Ureter (tissue), 1 donor: Measurements from ENCODE around the gene GPR21. TPM values are rescaled to one million over a fixed set of nuclear protein-coding genes. Genes with fewer than 3 reads are reported as not detected.

ENCODE experiments used
- DNase-seq: peaks from one replicate; pipeline ENCODE4 v3.0.0-alpha.2; 2020; ENCODE audit warnings: low spot score
- total RNA-seq: library from RNA; stranded (reverse); gene quantifications from one replicate; pipeline ENCODE4 v1.2.4, GENCODE V29; 2023
- donor health status: DM: yes; HTN: yes; CAD: no.

GPR21 gene
- total RNA-seq, 1 donor from 2014 or later = 7.8 TPM

DNA sequence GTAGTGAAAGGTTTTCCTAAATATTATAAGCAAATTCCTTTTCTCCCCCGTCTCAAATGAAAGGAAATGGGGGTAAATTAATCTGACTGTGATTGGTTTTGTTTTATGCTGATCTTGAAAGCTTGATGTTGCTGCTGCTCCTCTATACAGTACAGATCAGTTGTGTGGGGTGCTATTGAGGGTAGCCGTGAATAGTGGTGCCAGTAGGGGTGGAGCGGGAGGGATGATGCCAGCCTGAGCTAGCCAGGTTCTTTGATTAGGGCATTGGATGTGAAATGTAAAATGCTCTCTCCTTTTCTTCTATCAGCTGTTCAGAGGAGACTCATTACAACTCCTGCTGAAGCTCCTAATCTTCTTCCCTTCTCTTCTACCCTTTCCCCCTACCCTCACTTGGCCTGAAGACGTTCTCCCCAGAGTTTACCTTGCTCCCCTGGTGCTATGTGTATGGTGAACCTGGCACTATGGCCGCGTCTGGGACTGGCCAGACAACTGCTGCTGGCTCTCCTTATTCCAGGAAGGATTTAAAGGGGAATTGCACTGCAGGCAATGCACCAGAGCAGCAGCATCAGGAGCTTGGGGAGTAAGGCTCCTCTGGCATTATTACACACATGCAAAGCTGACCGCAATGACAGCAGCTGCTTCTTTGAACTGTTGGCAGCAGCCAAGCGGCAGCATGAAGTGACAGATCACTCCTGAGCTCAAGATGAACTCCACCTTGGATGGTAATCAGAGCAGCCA lies 566 bp downstream of the GPR21 start:
- DNase-seq = no peak

DNA sequence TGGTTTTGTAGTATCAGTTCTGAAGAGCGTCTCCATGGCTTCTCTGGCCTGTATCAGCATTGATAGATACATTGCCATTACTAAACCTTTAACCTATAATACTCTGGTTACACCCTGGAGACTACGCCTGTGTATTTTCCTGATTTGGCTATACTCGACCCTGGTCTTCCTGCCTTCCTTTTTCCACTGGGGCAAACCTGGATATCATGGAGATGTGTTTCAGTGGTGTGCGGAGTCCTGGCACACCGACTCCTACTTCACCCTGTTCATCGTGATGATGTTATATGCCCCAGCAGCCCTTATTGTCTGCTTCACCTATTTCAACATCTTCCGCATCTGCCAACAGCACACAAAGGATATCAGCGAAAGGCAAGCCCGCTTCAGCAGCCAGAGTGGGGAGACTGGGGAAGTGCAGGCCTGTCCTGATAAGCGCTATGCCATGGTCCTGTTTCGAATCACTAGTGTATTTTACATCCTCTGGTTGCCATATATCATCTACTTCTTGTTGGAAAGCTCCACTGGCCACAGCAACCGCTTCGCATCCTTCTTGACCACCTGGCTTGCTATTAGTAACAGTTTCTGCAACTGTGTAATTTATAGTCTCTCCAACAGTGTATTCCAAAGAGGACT lies 1.5 kb downstream of the GPR21 start:
- no peak for DNase-seq

DNA sequence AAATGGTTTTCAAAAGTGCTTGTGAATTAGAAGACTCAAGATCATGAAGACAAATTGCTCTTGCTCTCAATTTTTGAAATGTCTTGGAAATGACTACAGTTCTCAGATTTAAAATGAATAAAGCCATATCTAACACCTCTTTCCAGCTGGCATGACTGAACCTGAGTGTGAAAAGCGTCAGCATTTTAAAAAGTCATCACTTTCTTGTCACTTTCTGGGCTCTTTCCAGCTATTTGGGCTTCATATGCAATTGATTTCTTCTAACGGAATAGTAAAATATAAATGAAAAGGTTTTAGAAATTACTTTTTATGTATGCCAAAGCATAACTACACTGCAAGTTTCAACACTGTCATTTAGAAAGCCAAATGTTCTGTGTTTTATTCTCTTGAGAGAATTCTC lies 2.3 kb downstream of the GPR21 start:
- DNase-seq = no peak

DNA sequence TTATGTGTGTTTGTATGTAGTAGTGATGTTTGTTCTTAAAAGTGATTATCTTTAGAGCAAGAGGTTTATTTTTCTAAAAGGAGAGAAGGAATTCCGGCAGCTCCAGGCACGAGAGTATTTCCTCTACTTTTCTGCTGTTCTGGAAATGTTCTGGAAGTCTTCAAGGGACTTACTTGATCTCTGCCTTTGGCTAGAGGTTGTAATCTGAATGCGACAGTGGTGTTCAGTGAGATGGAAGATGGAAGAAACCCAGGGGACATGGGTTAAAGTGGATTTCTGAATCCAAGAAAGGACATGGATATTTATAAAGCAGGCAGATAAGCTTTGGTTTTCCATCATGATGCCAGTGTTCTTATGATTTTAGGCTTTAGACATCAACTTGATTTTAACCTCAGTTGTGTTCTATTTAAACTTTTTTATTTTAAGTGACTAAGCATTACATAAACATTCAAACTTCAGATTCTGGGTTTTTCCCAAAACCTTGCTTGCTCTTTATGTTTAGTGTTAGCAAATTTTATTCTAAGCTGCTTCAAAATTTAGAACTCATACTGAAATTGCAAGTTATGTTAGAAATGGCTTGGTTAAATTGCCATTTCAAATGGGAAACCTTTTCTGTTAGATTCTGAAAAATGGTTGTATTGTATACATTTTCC lies 3.6 kb downstream of the GPR21 start:
- no peak for DNase-seq

DNA sequence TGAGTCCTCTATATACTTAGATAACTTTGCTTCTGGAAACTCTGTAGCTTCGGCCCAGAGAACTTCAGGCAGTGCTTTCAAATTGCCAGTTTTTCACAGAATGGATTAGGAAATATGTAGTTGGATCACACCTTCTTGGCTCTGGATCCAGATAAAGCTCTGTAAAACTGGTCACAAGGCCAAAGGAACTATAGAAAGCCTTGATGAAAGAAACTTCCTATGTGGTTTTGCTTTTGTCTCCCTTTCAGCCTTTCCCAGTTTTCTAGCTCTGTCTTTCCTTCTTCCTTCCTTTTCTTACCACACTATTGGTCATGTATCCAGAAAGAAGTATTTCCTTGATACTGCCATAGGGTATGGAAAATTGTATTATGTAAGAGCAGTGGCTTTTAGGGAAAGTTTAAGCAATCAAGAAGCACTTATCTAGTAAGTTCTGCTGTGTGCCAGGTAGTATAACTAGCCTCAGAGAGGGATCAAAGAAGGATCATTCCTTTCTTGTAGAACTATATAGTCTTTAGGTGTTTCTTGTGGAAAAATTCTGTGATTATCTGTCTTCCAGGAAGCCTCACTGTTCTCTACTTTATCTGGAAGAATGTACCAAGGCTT lies 6.3 kb downstream of the GPR21 start:
- DNase-seq = no peak

DNA sequence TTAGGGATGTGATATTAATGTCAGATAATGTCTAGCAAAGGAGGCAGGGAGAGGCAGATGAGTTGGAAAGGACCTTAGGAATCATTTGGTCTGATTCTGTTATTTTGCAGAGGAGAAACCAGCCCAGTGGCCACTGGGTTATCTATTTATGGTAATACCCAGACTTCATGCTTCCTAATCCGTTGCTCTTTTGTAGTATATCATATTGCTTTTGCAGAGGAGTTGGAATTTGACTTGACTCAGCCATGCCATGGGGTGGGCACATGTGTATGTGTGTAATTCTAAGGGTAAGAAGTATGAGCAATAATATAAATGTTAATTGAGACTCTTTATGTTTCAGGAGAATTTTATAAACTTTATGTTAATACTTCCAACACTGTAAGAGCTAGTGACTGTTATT lies 7.3 kb downstream of the GPR21 start:
- DNase-seq = no peak

DNA sequence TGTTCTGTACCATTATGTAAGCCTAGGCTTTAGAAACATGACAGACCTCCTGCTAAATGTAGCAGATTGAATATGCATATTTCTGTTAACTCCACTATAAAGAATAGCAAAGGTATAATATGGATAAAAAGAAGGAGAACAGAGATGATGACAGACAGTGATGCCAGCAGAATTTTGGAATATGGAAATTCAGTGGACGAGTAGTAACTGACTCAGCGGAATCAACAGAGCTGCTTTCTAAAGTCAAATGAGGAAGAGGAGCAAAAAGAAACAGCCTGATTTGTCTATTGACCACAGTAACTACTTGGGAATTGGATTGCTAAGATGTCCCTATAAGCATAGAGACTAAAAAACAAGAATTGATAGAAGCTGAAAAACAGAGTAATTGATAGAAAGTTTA lies 8.0 kb downstream of the GPR21 start:
- no peak for DNase-seq

DNA sequence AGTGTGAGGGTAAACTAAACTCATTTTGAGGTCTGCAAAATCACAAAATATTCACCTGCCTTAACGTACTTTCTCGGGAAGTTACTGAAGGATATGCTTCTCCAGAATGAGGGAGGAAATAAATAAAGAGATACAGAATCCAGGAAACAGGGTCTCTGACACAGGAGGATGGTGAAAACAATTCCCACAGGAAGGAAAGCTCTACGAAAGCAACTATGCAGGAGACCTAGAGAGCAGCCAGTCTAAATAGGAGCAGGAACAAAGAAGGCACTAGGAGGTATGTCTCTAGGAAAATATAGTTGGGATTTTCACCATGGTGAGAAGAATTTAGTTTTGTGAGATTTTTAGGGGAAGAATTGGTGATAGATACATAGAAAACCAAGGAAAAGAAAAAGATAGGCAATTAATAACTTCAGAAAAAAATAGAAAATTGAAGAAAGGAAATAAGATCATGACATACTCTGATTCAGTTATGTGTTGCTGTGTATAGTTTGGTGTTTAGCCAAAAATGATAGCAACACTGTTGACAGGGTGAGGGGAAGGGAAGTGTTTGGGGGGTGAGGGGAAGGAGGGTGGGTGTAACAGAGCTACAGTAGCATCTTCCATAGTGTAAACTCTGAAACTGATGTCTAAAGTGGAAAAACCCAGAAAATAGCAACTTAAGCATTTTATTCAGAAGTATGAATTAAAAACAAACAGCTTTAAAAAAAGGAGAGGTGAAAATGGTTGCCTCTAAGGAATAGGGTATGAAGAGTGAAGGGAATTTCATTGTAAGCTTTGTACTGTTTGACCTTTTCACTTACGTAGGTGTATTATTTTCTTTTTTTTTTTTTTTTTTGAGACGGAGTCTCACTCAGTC lies 9.8 kb downstream of the GPR21 start:
- DNase-seq = no peak

DNA sequence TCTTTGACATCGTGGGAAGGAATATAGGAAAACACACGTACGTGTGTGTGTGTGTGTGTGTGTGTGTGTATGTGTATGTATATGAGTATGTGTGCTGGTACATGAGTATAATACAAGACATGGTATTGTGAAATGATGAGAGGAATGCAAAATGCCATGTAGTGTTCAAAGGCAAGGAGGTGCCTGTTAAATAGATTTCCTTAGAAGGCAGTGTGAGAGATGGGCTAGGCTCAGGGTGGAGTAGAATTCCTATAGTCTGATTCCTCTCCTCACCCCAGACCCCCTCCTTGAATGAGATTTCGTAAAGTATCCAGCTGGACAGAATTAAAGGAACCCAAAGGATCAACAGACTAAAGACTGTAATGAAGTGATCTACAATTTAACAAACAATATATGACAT lies 11.1 kb downstream of the GPR21 start:
- DNase-seq = no peak

DNA sequence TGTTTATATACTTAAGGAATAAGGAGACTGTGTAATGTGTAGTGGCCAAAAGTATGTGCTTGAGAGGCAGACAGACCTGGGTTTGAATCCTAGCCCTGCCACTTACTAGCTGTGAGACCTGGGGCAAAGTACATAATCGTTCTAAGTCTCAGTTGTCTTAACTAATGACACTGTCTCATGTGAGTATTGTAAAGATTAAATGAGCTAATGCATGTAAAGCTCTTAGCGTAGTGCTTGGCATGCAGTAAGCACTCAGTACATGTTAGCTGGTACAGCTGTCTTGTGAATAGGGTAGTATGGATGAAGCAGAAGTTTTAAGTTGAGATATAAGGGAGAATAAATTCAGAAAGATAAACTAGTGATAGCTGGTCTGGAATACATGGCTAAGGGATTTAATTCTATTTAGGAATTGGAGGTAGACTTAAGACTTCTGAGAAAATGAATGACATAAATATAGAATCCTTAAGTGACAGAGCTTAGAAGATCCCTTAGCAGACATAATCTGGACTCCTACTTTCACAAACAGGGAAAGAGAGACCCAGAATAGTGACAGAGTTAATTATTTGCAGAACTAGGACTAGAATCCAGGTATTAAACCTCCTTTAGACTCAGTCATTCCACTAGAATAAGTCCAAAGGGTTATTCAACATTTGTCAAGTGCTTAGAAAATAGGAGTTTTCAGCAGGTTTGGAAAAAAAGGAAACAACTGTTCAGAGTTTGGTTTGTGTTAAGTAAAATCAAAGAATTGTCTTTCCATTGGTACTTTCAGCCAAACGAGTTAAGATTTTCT lies 13.1 kb downstream of the GPR21 start:
- no peak for DNase-seq

DNA sequence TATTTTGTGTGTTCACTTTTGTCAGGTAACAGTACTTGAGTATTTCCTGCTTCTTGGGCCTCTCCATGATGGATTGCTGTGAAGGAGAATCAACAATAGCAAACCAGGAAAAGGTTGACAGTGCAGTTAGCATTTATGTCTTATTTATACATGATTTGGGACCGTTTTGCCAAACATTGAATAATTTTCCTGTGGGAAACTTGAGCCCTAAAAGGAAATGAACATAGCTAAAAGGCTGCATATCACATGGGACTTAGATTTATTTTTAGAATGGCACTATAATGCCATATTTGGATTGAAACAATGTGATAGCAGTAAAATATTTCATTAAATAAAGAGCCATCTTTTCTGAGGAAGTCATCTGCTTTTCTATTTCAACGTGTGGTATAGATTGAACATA lies 15.3 kb downstream of the GPR21 start:
- DNase-seq = no peak

DNA sequence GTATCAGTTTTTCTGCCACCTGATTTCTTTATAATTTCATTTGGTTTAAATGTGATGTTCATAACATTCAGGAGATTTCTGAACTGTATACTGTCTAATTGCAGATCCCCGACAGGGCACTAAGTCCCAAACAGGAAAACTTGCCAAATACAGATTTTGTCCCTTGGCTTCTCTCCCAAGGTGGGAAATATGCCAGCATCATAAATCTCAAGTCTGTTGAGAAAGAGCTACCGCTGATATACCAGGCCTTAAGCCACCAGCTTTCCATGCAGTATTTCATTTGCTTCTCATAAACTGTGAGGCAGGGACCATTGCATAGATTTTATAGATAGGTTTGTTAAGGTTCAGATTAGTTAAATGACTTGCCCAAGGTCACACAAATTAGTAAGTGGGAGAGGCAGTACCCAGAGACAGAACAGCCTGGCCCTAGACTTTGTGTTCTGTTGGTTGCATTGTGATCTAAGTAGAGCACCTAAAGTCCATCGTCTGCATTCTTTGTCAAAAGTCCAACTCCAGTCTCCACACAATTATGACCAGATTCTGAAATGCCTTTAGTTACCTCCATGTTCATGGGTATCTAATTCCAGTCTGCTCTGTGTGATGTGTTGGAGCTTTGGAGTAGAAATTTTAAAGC lies 16.2 kb downstream of the GPR21 start:
- DNase-seq = peak; percentile 62

DNA sequence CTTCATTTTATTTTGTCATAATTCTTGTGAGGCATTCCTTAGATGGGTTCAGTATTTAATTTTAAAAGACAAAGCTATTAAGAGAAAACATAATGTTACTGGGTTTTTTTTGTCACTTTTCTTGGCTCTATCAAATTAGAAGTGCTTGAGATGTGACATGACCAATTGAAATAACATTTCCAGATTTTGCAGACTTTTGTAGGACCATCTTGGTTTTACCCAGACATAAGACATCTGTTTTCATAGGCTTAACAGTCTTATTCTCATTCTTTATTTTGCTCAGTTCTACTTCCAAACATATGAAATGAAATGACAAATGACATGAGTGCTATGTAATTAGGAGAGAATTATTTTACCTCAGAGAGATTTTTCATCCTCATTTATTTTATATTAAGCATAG lies 19.6 kb downstream of the GPR21 start:
- DNase-seq = no peak

DNA sequence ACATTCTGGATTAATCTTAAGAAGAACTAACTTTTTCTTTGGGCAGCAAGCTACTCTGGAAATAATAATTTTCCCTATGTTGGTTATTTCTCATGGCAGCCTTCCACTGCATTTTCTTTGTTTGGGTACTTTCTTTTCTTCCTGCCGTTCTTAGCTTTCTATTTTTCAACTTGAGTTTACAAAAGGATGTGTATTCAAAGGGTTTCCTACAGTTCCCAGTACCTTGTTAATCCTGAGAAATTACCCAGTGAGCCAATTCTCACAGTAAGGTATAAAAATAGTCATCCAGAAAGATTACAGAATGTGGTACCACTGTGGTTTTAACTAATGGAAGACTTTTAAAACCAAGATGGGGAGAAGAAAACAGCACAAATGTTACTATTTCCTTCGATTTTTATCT lies 20.2 kb downstream of the GPR21 start:
- no peak for DNase-seq

DNA sequence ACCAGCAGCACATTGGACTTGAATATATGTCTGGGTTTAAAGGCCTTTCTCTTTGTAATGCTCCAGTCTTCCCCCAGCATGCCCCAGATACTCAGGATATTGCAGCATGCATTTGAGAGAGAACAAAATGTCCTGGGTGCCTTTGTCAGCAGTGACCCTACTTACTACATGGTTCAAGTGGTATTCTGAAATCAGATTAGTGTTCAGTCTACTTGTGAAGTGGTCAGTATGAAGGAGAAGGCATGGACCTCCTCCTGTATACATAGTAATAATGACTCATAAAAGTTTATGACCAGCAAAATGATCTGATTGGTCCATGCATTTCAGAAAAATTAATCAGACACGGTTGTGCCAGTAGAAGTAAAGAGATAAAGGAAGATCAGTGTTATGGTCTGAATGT lies 25.4 kb downstream of the GPR21 start:
- no peak for DNase-seq

DNA sequence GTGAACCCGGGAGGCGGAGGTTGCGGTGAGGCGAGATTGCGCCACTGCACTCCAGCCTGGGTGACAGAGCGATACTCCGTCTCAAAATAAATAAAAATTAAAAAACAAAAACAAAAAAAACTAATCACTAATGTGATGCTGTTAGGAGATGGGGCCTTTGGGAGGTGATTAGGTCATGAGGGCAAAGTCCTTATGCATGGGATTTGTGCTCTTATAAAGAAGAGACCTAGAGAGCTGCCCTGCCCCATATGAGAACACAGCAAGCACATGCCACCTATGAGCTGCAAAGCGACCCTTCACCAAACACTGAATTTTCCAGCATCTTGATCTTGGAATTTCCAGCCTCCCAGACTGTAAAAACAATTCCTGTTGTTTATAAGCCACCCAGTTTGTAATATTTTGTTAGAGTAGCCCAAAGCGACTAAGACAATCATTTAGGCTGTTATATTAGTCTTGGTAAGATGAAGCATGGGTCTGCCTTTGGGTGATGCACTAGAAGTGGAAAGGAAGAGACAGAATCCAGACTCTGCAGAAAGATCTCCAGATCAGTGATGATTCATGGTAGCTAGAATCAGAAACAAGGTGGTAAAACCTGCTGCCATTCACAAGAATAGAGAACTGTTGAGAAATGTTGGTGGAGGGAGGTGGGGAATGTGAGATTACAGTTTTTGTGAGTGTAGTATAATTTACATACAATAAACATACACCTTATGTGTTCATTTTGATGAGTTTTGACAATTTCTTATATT lies 26.2 kb downstream of the GPR21 start:
- no peak for DNase-seq

DNA sequence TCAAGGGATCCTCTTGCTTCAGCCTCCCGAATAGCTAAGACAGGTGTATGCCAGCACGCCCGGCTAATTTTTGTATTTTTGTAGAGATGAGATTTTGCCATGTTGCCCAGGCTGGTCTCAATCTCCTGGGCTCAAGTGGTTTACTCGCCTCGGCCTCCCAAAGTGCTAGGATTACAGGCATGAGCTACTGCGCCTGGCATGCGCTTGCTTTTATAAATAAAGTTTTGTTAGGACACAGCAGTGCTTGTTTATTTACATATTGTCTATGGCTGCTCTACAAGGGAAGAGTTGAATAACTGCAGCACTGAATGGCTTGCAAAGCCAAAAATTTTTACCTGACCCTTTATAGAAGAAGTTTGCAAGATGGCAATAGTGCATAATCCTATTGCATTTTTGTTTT lies 27.7 kb downstream of the GPR21 start:
- DNase-seq = no peak

DNA sequence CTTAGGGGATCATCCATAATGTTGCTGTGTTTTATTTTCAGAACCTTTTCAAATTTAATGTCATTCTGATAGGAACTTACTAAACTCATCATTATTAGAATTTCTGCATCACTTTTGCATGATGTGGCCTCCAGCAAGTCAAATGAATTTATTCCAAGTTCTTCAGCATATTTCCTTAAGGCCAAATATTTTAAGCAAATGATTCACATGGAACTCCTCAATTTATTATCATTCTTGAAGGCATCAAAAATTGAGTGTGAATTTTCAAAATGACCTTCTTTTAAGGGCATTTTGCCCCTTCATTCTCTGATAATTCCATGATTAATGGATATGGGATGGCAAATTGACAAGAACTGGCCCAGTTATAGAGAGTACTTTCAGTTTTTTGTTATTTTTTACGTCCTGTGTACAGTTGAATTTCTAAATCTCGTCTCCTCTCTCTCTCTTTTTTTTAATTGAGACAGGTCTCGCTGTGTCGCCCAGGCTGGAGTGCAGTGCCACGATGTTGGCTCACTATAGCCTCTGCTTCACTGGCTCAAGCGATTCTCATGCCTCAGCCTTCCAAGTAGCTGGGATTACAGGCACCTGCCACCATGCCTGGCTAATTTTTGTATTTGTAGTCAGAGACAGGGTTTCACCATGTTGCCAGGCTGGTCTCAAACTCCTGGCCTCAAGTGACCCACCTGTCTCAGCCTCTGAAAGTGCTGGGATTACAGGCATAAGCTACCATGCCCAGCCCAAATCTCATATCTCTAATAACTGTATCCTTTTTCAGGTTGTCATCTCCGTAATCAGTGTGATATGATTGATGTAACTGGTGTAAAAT lies 29.1 kb downstream of the GPR21 start:
- no peak for DNase-seq

DNA sequence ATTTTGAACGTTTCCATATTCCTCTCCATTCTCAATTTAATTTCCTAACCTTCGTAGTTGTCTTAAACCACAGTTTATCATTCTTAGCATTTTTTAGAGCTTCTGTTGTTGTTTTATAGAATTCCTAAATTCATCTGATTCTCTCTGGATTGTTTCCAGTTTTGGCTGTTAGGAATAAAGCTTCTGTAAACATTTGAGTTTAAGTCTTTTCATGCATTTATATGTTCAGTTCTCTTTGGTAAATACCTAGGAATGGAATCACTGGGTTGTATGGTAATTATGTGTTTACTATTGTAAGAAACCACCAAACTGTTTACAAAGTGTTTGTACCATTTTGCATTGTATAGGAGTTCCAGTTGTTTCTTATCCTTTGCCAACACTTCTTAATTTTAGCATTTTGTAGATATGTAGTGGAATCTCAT lies 29.7 kb downstream of the GPR21 start:
- no peak for DNase-seq
